HuH-7.5 (cell line): ENCODE measurements around the gene NFXL1.
A peak's percentile ranks its signal among the peaks of the same experiment; 100 is the strongest.
"Not testable (repeated sequence)": the region's sequence is repeated elsewhere in the genome, so short reads cannot be mapped to it uniquely, and the experiment has no call there.

Source experiments
- DNase-seq: peaks from one replicate; pipeline ENCODE4 v3.0.0; 2011; ENCODE audit warnings: low spot score

Gene NFXL1

GRCh38 chr4:47914220-47914925 lies at the start of gene NFXL1:
NFXL1 (minus strand) TSS chr4:47914583; CDS start chr4:47914203, 380 bp downstream.
- peak; percentile 62 for DNase-seq

GRCh38 chr4:47954677-47955076 lies 40.3 kb upstream of the NFXL1 start:
- DNase-seq, result no peak

- DNase-seq, result no peak
These were observed 39.9 kb upstream of the NFXL1 start for GRCh38 chr4:47954245-47954644.

- DNase-seq, result no peak
These were observed 31.7 kb upstream of the NFXL1 start for GRCh38 chr4:47945930-47946726.

- no peak for DNase-seq
These were observed 27.9 kb upstream of the NFXL1 start for GRCh38 chr4:47942081-47942819.

- DNase-seq, result no peak
These were observed 25.1 kb upstream of the NFXL1 start for GRCh38 chr4:47939456-47939855.

- DNase-seq, result no peak
These were observed 22.0 kb upstream of the NFXL1 start for GRCh38 chr4:47936336-47936735.

- no peak for DNase-seq
These were observed 19.5 kb upstream of the NFXL1 start for GRCh38 chr4:47933840-47934239.

- no peak for DNase-seq
These were observed 16.8 kb upstream of the NFXL1 start for GRCh38 chr4:47930971-47931804.

GRCh38 chr4:47929682-47930201 lies 15.4 kb upstream of the NFXL1 start:
- no peak for DNase-seq

GRCh38 chr4:47926667-47927258 lies 12.4 kb upstream of the NFXL1 start:
- peak; percentile 12 for DNase-seq

- DNase-seq, result not testable (repeated sequence)
These were observed 8.9 kb upstream of the NFXL1 start for GRCh38 chr4:47923261-47923608.

GRCh38 chr4:47922436-47923260 lies 8.3 kb upstream of the NFXL1 start:
- DNase-seq, result not testable (repeated sequence)

- DNase-seq, result not testable (repeated sequence)
These were observed 2.8 kb upstream of the NFXL1 start for GRCh38 chr4:47917163-47917562.

GRCh38 chr4:47915378-47915777 lies 995 bp upstream of the NFXL1 start:
- DNase-seq, result no peak

GRCh38 chr4:47914926-47915237 lies 499 bp upstream of the NFXL1 start:
- DNase-seq, result peak; percentile 4

GRCh38 chr4:47913861-47914219 lies 543 bp downstream of the NFXL1 start:
- DNase-seq, result peak; percentile 25

GRCh38 chr4:47913330-47913729 lies 1.1 kb downstream of the NFXL1 start:
- DNase-seq, result no peak

- no peak for DNase-seq
These were observed 7.2 kb downstream of the NFXL1 start for GRCh38 chr4:47907089-47907646.

- DNase-seq, result no peak
These were observed 14.7 kb downstream of the NFXL1 start for GRCh38 chr4:47899639-47900038.
